Testis (tissue), 3 donors: Measurements from ENCODE around the gene CTCF. TPM values are rescaled to one million over a fixed set of nuclear protein-coding genes. Genes with fewer than 3 reads are reported as not detected.

Source experiments
- DNase-seq: peaks from one replicate; pipeline ENCODE4 v3.0.0-alpha.2; 2019
- H3K27ac ChIP-seq, 2 donors: fragments of 200-600 bp; sonication (generic); one replicate each; pipeline ENCODE4 v1.5.1; 2019
- H3K27me3 ChIP-seq: fragments of 200-600 bp; sonication (generic); one replicate; pipeline ENCODE4 v1.5.1; 2019
- H3K36me3 ChIP-seq: fragments of 200-600 bp; sonication (generic); one replicate; pipeline ENCODE4 v1.5.1; 2017; ENCODE audit warnings: low read depth; ENCODE audit errors: missing control alignments
- H3K4me1 ChIP-seq: fragments of 200-600 bp; sonication (generic); one replicate; pipeline ENCODE4 v1.5.1; 2019
- H3K4me3 ChIP-seq, 2 donors: fragments of 200-600 bp; sonication (generic); one replicate each; pipeline ENCODE4 v1.5.1; 2017 to 2019
- H3K9me3 ChIP-seq: fragments of 200-600 bp; sonication (generic); one replicate; pipeline ENCODE4 v1.5.1; 2017
- CTCF ChIP-seq, 3 experiments: fragments of 450-650 bp in 2 of 3; fragments of 200-600 bp in 1 of 3; sonication (generic) in 1 of 3; IDR thresholded peaks; one replicate each; pipeline ENCODE4 v1.5.1; 2016 to 2019; ENCODE audit warnings: antibody characterized with exemption in 3 of 3, mild to moderate bottlenecking in 2 of 3, moderate library complexity in 1 of 3
- POLR2A ChIP-seq: fragments of 450-650 bp; IDR thresholded peaks from one replicate; pipeline ENCODE4 v1.6.1; 2017; ENCODE audit warnings: antibody characterized with exemption, mild to moderate bottlenecking, moderate library complexity
- WGBS, 2 donors: methylation state at CpG; one replicate each; pipeline ENCODE4 v1.1.5; 2018; 5-methylcytosine and 5-hydroxymethylcytosine counted together
- intact Hi-C: fragments of 100-400 bp; cut with DNase I; formaldehyde crosslinking; loops from one replicate; pipeline ENCODE4 v1.15.1; 2023; ENCODE audit warnings: low total_unique reads
- polyA plus RNA-seq: library from polyadenylated mRNA; stranded (reverse); fragments of 350-450 nt; fragmentation: Illumina TruSeq; extraction: RNeasy Lipid Tissue Mini Kit (QIAGEN cat#74804); gene quantifications from one replicate; pipeline ENCODE4 v1.2.3, GENCODE V29; 2014; ENCODE audit warnings: low read depth, low replicate concordance; ENCODE audit not compliant: insufficient read depth
- total RNA-seq, 2 donors: library from RNA; depleted of rRNA; stranded (reverse); fragments of >200 nt; gene quantifications; one replicate each; pipeline ENCODE4 v1.2.3, GENCODE V29; 2016

The CTCF gene
- total and polyA plus RNA-seq, 3 donors from 2014 or later = 25.9 to 47.0 (median 45.5) TPM

GRCh38 chr16:67676516-67676915, 114.2 kb downstream of the CTCF start:
- Histone ChIP-seq H3K36me3 (no peaks in the 10 kb centered on the region), H3K27ac (no peak overlapping the region), H3K9me3 (no peaks in the 10 kb centered on the region), H3K4me3 (no peak overlapping the region), H3K4me1 (peaks cover 12% of the 10 kb centered on the region), H3K27me3 (no peaks in the 10 kb centered on the region)
- 92 to 95% methylated on average over 4 of the region's 4 CpGs for WGBS, 2 donors
- no peak for DNase-seq
- TF ChIP-seq CTCF (IDR thresholded peaks at IDR 0.05) (no peak), POLR2A (no peak)
- intact Hi-C loops = no loop called here

GRCh38 chr16:67676939-67677338, 114.6 kb downstream of the CTCF start:
- H3K27ac ChIP-seq = no peak overlapping the region

GRCh38 chr16:67677712-67678111, 115.4 kb downstream of the CTCF start:
- intact Hi-C loops = no loop called here

More at GRCh38 chr16:67676939-67677338, 114.6 kb downstream of the CTCF start:
- DNase-seq = no peak
- no peak overlapping the region for H3K4me3 ChIP-seq
- no peaks in the 10 kb centered on the region for H3K36me3 ChIP-seq
- TF ChIP-seq POLR2A = no peak
- no peak for TF ChIP-seq CTCF (IDR thresholded peaks at IDR 0.05)
- H3K27me3 ChIP-seq = no peaks in the 10 kb centered on the region
- peaks cover 12% of the 10 kb centered on the region for H3K4me1 ChIP-seq
- H3K9me3 ChIP-seq = no peaks in the 10 kb centered on the region
- intact Hi-C loops = no loop called here
- WGBS, 2 donors = 60 to 71% methylated on average over 8 of the region's 8 CpGs

GRCh38 chr16:67678354-67679023, 116.2 kb downstream of the CTCF start:
- Histone ChIP-seq H3K9me3 (no peaks in the 10 kb centered on the region), H3K27ac (no peak overlapping the region), H3K4me3 (no peak overlapping the region), H3K27me3 (no peaks in the 10 kb centered on the region), H3K4me1 (peaks cover 5% of the 10 kb centered on the region), H3K36me3 (no peaks in the 10 kb centered on the region)
- WGBS, 2 donors = 92 to 93% methylated on average over 12 of the region's 12 CpGs
- TF ChIP-seq CTCF (IDR thresholded peaks at IDR 0.05) = no peak
- TF ChIP-seq POLR2A = no peak
- intact Hi-C loops = no loop called here
- DNase-seq = no peak

More at GRCh38 chr16:67677712-67678111, 115.4 kb downstream of the CTCF start:
- Histone ChIP-seq H3K27ac (no peak overlapping the region), H3K9me3 (no peaks in the 10 kb centered on the region), H3K4me1 (peaks cover 12% of the 10 kb centered on the region), H3K27me3 (no peaks in the 10 kb centered on the region), H3K36me3 (no peaks in the 10 kb centered on the region), H3K4me3 (no peak overlapping the region)
- no peak for TF ChIP-seq POLR2A
- no peak for TF ChIP-seq CTCF (IDR thresholded peaks at IDR 0.05)
- DNase-seq = no peak
- 100% methylated on average over 1 of the region's 1 CpG for WGBS, 2 donors
